ENCODE results near the gene ERC2.

DNA sequence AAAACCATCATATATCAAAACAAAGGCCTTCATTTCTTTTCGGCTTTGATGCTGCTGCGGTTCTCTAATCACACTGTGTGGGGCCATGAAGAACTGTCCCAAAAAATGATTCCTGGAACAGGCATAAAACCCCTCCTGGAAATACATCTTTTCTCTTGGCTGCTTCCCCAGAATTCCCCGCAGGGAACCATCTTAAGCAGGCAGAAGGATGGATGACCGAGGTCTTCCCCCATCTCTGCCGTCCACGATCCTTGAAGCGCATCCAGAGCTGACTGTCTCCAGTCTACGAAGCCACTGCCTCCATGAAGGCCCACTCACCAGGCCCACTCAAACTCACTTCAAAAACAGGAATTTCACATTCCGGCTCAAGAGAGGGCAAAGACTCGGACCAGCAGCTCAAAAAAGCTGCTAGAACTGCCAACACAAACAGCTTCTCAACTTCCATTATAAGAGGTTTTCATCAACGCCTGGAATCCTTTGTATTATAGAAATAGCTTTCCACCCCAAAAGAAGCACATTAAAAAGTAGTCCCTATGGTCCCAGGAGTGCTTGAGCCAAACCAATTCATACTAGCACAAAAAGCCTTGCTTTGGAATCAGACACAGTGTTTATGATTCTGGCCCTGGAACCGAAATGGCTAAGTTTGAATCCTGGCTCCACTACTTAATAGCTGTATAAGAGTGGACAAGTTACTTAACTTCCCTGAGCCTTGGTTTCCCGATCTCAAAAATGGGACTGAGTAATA lies 493.7 kb downstream of the ERC2 start:
- TF ChIP-seq, protein P1, sequence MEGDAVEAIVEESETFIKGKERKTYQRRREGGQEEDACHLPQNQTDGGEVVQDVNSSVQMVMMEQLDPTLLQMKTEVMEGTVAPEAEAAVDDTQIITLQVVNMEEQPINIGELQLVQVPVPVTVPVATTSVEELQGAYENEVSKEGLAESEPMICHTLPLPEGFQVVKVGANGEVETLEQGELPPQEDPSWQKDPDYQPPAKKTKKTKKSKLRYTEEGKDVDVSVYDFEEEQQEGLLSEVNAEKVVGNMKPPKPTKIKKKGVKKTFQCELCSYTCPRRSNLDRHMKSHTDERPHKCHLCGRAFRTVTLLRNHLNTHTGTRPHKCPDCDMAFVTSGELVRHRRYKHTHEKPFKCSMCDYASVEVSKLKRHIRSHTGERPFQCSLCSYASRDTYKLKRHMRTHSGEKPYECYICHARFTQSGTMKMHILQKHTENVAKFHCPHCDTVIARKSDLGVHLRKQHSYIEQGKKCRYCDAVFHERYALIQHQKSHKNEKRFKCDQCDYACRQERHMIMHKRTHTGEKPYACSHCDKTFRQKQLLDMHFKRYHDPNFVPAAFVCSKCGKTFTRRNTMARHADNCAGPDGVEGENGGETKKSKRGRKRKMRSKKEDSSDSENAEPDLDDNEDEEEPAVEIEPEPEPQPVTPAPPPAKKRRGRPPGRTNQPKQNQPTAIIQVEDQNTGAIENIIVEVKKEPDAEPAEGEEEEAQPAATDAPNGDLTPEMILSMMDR (conservative IDR thresholded peaks at IDR 0.05; ENCODE audit: low read depth, low read length) = no peak
- no peak for TF ChIP-seq EZH2 (IDR thresholded peaks at IDR 0.05; ENCODE audit: borderline replicate concordance, low read depth, low read length, poor library complexity, severe bottlenecking)

Measured in A673 (cell line).